Transverse colon (tissue), 3 donors: ENCODE results near the gene NDUFC2.

Experiments
- CTCF ChIP-seq, 5 experiments: fragments of 200-600 bp in 3 of 5; fragments of 450-650 bp in 2 of 5; sonication (generic) in 3 of 5; IDR thresholded peaks; 1 replicate in 2 of 5; 2 replicates in 3 of 5; pipeline ENCODE4 v1.5.1; 2016 to 2017; ENCODE audit warnings: antibody characterized with exemption in 5 of 5, inconsistent platforms in 3 of 5, mild to moderate bottlenecking in 2 of 5, moderate library complexity in 1 of 5
- EP300 ChIP-seq: sonication (generic); formaldehyde crosslinking; IDR thresholded peaks from one replicate; pipeline ENCODE4 v1.6.1; 2017; ENCODE audit warnings: antibody characterized with exemption, low read depth

GRCh38 chr11:78056093-78056492, 23.6 kb downstream of the NDUFC2 start:
- TF ChIP-seq CTCF (IDR thresholded peaks at IDR 0.05) = no peak
- no peak for TF ChIP-seq EP300
